B cell (primary cell): ENCODE results near the gene AFG3L2. TPM values are rescaled to one million over a fixed set of nuclear protein-coding genes. Genes with fewer than 3 reads are reported as not detected.

Experiments
- ATAC-seq: fragments of 200-7000 bp; cut with Tn5 transposase; one replicate; pipeline ENCODE4 v1.10.0; 2021; ENCODE audit warnings: low read depth, mild to moderate bottlenecking, moderate number of reproducible peaks, moderate library complexity
- CTCF ChIA-PET: fragments of 350-600 bp; sonication (Branson Sonifier 250); formaldehyde crosslinking; loops from one replicate; lab custom pipeline; 2021; ENCODE audit warnings: antibody characterized with exemption, inconsistent platforms; lab: Charles Lee
- POLR2A ChIA-PET: fragments of 350-600 bp; sonication (Branson Sonifier 250); formaldehyde crosslinking; loops from one replicate; lab custom pipeline; 2021; ENCODE audit warnings: antibody characterized with exemption; lab: Charles Lee
- DNase-seq: peaks from one replicate; pipeline ENCODE4 v3.0.0; 2013
- H2AFZ ChIP-seq: 2 replicates; pipeline ENCODE4 v1.6.1; 2012; ENCODE audit warnings: mild to moderate bottlenecking, low read depth, low read length; ENCODE audit not compliant: insufficient read depth, poor library complexity, severe bottlenecking
- H3K27ac ChIP-seq, 2 donors: 1 replicate in 1 of 2; 2 replicates in 1 of 2; pipeline ENCODE4 v1.5.1; 2012 to 2013; ENCODE audit warnings: low read length in 2 of 2, mild to moderate bottlenecking in 2 of 2, moderate library complexity in 1 of 2
- H3K27me3 ChIP-seq, 4 experiments: fragments of 200-600 bp in 1 of 4; sonication (generic) in 1 of 4; replicated peaks in 1 of 4; 1 replicate in 2 of 4; 2 replicates in 2 of 4; pipeline versions ENCODE4 v1.6.1 to v1.7.0; 2013 to 2016; ENCODE audit warnings: low read length in 3 of 4, mild to moderate bottlenecking in 2 of 4, mixed read lengths in 1 of 4, moderate library complexity in 1 of 4; ENCODE audit not compliant: insufficient read depth in 4 of 4, control insufficient read depth in 3 of 4; ENCODE audit errors: control extremely low read depth in 1 of 4
- H3K36me3 ChIP-seq, 2 experiments: replicated peaks in 1 of 2; 1 replicate in 1 of 2; 2 replicates in 1 of 2; pipeline versions ENCODE4 v1.6.1 to v1.7.1; 2013; ENCODE audit warnings: low read length in 1 of 2; ENCODE audit not compliant: insufficient read depth in 2 of 2, control insufficient read depth in 1 of 2; ENCODE audit errors: control extremely low read depth in 1 of 2, extremely low read depth in 1 of 2
- H3K4me1 ChIP-seq, 2 donors: fragments of 200-600 bp in 1 of 2; sonication (generic) in 1 of 2; 1 replicate in 1 of 2; 2 replicates in 1 of 2; pipeline versions ENCODE4 v1.5.1 to v1.6.1; 2013 to 2017; ENCODE audit warnings: low read length in 2 of 2; ENCODE audit not compliant: control insufficient read depth in 2 of 2, insufficient read depth in 2 of 2
- H3K4me2 ChIP-seq: replicated peaks from 2 replicates; pipeline ENCODE3; 2012; ENCODE audit warnings: mild to moderate bottlenecking, low read depth, low read length; ENCODE audit not compliant: poor library complexity, severe bottlenecking
- H3K4me3 ChIP-seq, 5 experiments: fragments of 200-600 bp in 1 of 5; sonication (generic) in 1 of 5; 1 replicate in 3 of 5; 2 replicates in 2 of 5; pipeline versions ENCODE4 v1.5.1 to v1.7.0; 2011 to 2016; ENCODE audit warnings: low read length in 4 of 5, mild to moderate bottlenecking in 4 of 5, low read depth in 2 of 5, control low read depth in 1 of 5, moderate library complexity in 1 of 5; ENCODE audit not compliant: insufficient read depth in 1 of 5; ENCODE audit errors: control extremely low read depth in 1 of 5, extremely low read depth in 1 of 5
- H3K79me2 ChIP-seq: fragments of 200-600 bp; sonication (generic); one replicate; pipeline ENCODE4 v1.6.0; 2016; ENCODE audit warnings: low read length; ENCODE audit not compliant: control insufficient read depth, insufficient read depth
- H3K9ac ChIP-seq: fragments of 200-600 bp; sonication (generic); 2 replicates; pipeline ENCODE4 v1.6.1; 2017; ENCODE audit warnings: mild to moderate bottlenecking, low read length, moderate library complexity
- H3K9me3 ChIP-seq, 3 donors: one replicate each; pipeline versions ENCODE4 v1.6.1 to v1.7.1; 2013; ENCODE audit warnings: low read length in 2 of 3; ENCODE audit not compliant: control insufficient read depth in 2 of 3, insufficient read depth in 1 of 3; ENCODE audit errors: control extremely low read depth in 1 of 3
- H4K20me1 ChIP-seq: 2 replicates; pipeline ENCODE4 v1.6.0; 2012; ENCODE audit warnings: mild to moderate bottlenecking, low read length; ENCODE audit not compliant: insufficient read depth, control insufficient read depth, poor library complexity, severe bottlenecking
- H3K27ac Mint-ChIP-seq: one replicate; pipeline ENCODE4 v1.8.0; 2021; ENCODE audit warnings: mixed read lengths
- H3K27me3 Mint-ChIP-seq: one replicate; pipeline ENCODE4 v1.8.0; 2021; ENCODE audit warnings: mixed read lengths
- H3K4me1 Mint-ChIP-seq: one replicate; pipeline ENCODE4 v1.8.0; 2021; ENCODE audit warnings: mixed read lengths
- H3K4me3 Mint-ChIP-seq: one replicate; pipeline ENCODE4 v1.8.0; 2021; ENCODE audit warnings: mixed read lengths
- H3K9me3 Mint-ChIP-seq: one replicate; pipeline ENCODE4 v1.8.0; 2022; ENCODE audit warnings: mixed read lengths; ENCODE audit not compliant: insufficient read depth
- EZH2 ChIP-seq: IDR thresholded peaks from 2 replicates; pipeline ENCODE4 v1.6.1; 2012; ENCODE audit warnings: borderline replicate concordance, low read depth, mild to moderate bottlenecking, moderate library complexity, low read length; ENCODE audit not compliant: insufficient read depth, poor library complexity, severe bottlenecking
- WGBS: methylation state at CpG from one replicate; pipeline ENCODE4 v1.1.5; 2013; ENCODE audit warnings: missing lambda C conversion rate; ENCODE audit not compliant: insufficient coverage; 5-methylcytosine and 5-hydroxymethylcytosine counted together
- intact Hi-C: fragments of 100-400 bp; cut with micrococcal nuclease; formaldehyde crosslinking; loops from one replicate; pipeline ENCODE4 v1.10.0; 2022
- polyA plus RNA-seq: library from polyadenylated mRNA; depleted of rRNA; stranded (reverse); fragments of >200 nt; gene quantifications from 2 replicates; pipeline ENCODE4 v1.2.3, GENCODE V29; 2012
- total RNA-seq, 2 donors: library from RNA; stranded (reverse); fragments of 120-200 nt in 1 of 2; gene quantifications; 1 replicate in 1 of 2; 2 replicates in 1 of 2; pipeline versions ENCODE4 v1.2.3 to v1.2.4, GENCODE V29; 2013 to 2022
- TF ChIP-seq, protein P1 (sequence below): fragments of 200-600 bp; IDR thresholded peaks from one replicate; pipeline ENCODE4 v1.8.0; 2022; ENCODE audit warnings: antibody characterized with exemption, mild to moderate bottlenecking

The AFG3L2 gene
- total and polyA plus RNA-seq, 2 donors (not counting 1 experiment from before 2014, with no cell fraction given), result 11.9 to 40.7 TPM

DNA sequence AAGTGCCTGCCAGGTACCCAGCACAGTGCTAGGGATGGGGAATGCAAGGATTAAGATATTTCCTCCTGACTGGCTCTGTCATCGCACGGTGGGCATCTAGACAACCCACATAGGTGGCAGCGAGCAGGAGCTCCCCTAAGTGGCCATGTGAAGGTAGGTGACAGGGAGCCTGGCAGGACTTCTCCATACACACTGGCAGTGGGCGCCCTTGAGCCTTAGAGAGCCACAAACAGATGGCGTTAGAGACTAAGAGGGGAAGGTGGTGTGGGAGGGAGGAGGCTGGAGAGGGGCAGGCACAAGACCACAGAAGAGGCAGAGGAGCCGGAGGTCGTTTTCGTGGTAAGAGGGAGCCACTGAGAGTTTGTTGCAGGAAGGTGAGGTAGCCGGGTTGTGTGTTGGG lies 45.9 kb upstream of the AFG3L2 start:
- Histone ChIP-seq H3K36me3 (no peaks in the 10 kb centered on the region), H3K9me3 (no peaks in the 10 kb centered on the region), H2AFZ (no peak overlapping the region), H3K4me3 (no peak overlapping the region), H3K27ac (no peak overlapping the region), H3K4me1 (peaks cover 5 to 14% of the 10 kb centered on the region in 2 donors), H4K20me1 (no peaks in the 10 kb centered on the region), H3K4me2 (no peak overlapping the region), H3K79me2 (no peaks in the 10 kb centered on the region), H3K9ac (no peak overlapping the region), H3K27me3 (peaks cover 0 to 14% (median 2%) of the 10 kb centered on the region in 4 experiments)
- no peaks in the 10 kb centered on the region for H3K27me3 Mint-ChIP-seq
- 50% methylated on average over 9 of the region's 9 CpGs for WGBS
- no peak overlapping the region for H3K27ac Mint-ChIP-seq
- no peak for TF ChIP-seq EZH2
- TF ChIP-seq, protein P1, sequence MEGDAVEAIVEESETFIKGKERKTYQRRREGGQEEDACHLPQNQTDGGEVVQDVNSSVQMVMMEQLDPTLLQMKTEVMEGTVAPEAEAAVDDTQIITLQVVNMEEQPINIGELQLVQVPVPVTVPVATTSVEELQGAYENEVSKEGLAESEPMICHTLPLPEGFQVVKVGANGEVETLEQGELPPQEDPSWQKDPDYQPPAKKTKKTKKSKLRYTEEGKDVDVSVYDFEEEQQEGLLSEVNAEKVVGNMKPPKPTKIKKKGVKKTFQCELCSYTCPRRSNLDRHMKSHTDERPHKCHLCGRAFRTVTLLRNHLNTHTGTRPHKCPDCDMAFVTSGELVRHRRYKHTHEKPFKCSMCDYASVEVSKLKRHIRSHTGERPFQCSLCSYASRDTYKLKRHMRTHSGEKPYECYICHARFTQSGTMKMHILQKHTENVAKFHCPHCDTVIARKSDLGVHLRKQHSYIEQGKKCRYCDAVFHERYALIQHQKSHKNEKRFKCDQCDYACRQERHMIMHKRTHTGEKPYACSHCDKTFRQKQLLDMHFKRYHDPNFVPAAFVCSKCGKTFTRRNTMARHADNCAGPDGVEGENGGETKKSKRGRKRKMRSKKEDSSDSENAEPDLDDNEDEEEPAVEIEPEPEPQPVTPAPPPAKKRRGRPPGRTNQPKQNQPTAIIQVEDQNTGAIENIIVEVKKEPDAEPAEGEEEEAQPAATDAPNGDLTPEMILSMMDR, result no peak
- ChIA-PET POLR2A (no interaction called here), CTCF (no interaction called here)
- intact Hi-C loops, result loop anchor here (5.0 kb wide), 1 partner anchor 46 kb away; the partner anchor contains the start of gene AFG3L2
- no peak overlapping the region for H3K4me3 Mint-ChIP-seq
- ATAC-seq (no peak), DNase-seq (peak; percentile 31)
- H3K9me3 Mint-ChIP-seq, result no peaks in the 10 kb centered on the region
- peaks cover 15% of the 10 kb centered on the region for H3K4me1 Mint-ChIP-seq

GRCh38 chr18:12421732-12422131 lies 44.7 kb upstream of the AFG3L2 start:
- no peak overlapping the region for H3K4me2 ChIP-seq

More at GRCh38 chr18:12421732-12422131, 44.7 kb upstream of the AFG3L2 start:
- Mint-ChIP-seq H3K27me3 (no peaks in the 10 kb centered on the region), H3K4me3 (peak overlapping the region; percentile 77), H3K4me1 (peaks cover 15% of the 10 kb centered on the region), H3K9me3 (no peaks in the 10 kb centered on the region), H3K27ac (no peak overlapping the region)
- H3K79me2 ChIP-seq, result no peaks in the 10 kb centered on the region
- ChIA-PET POLR2A (no interaction called here), CTCF (no interaction called here)
- no peak for TF ChIP-seq EZH2
- TF ChIP-seq, protein P1, result no peak
- H3K27ac ChIP-seq, result no peak overlapping the region
- WGBS, result 78% methylated on average over 3 of the region's 5 CpGs
- intact Hi-C loops, result loop anchor here (5.0 kb wide), 1 partner anchor 44 kb away; the partner anchor contains the start of gene AFG3L2
- H4K20me1 ChIP-seq, result no peaks in the 10 kb centered on the region
- H3K36me3 ChIP-seq, result no peaks in the 10 kb centered on the region
- DNase-seq, result no peak
- no peaks in the 10 kb centered on the region for H3K9me3 ChIP-seq
- no peak overlapping the region for H3K4me3 ChIP-seq
- peaks cover 0 to 14% (median 2%) of the 10 kb centered on the region in 4 experiments for H3K27me3 ChIP-seq
- H3K4me1 ChIP-seq, result peaks cover 5 to 14% of the 10 kb centered on the region in 2 donors
- H3K9ac ChIP-seq, result no peak overlapping the region
- no peak for ATAC-seq
- H2AFZ ChIP-seq, result no peak overlapping the region
